Hepatocyte (in vitro differentiated cells): ENCODE results near the gene SEMA4A.

ENCODE experiments used
- EZH2 ChIP-seq: fragments of 200-600 bp; sonication (generic); IDR thresholded peaks from 2 replicates; pipeline ENCODE4 v1.6.1; 2016; ENCODE audit warnings: antibody characterized with exemption, mild to moderate bottlenecking, borderline replicate concordance
- EZH2phosphoT487 ChIP-seq: fragments of 200-600 bp; sonication (generic); IDR thresholded peaks from one replicate; pipeline ENCODE4 v1.6.1; 2018; ENCODE audit warnings: antibody characterized with exemption, mild to moderate bottlenecking, low read depth, moderate library complexity; ENCODE audit not compliant: unreplicated experiment, severe bottlenecking
- TF ChIP-seq, protein P1 (sequence below): fragments of 200-600 bp; sonication (generic); IDR thresholded peaks from 2 replicates; pipeline ENCODE4 v1.5.1; 2016; ENCODE audit warnings: antibody characterized with exemption, mild to moderate bottlenecking; ENCODE audit not compliant: poor library complexity

DNA sequence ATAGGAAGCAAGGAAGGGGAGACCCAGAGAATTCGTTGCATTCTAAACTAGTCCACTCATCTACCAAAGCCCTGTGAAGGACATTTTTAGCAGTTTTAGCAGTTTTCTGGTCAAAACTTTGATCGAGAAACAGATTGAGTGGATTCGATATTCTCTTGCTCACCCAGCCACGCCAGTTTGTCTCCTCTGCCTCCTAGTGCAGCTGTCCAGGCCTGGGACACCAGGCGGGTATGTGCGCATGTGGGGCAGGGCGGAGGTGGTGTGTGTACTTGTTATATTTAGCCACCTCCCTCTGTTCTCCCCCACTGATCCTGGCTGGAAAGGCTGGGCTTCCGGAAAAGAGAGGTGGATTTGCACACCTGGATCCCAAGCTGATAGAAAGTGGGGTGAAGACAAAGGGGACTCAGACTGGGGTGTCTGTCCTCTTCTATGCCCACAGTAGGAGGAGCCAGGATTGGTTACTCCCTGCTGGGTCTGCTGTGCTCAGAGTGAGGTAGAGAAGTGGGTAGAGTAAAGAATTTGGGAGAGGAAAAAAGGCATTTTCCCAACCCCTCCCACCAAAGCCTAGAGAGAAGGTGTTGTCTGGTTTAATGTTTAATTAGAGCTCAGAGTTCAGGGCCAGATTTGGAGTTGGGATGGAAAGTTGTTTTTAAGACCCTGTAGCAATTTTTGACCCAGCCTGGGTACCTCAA, 35.1 kb upstream of the SEMA4A start:
- TF ChIP-seq, protein P1, sequence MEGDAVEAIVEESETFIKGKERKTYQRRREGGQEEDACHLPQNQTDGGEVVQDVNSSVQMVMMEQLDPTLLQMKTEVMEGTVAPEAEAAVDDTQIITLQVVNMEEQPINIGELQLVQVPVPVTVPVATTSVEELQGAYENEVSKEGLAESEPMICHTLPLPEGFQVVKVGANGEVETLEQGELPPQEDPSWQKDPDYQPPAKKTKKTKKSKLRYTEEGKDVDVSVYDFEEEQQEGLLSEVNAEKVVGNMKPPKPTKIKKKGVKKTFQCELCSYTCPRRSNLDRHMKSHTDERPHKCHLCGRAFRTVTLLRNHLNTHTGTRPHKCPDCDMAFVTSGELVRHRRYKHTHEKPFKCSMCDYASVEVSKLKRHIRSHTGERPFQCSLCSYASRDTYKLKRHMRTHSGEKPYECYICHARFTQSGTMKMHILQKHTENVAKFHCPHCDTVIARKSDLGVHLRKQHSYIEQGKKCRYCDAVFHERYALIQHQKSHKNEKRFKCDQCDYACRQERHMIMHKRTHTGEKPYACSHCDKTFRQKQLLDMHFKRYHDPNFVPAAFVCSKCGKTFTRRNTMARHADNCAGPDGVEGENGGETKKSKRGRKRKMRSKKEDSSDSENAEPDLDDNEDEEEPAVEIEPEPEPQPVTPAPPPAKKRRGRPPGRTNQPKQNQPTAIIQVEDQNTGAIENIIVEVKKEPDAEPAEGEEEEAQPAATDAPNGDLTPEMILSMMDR, result no peak
- TF ChIP-seq EZH2 (no peak), EZH2phosphoT487 (no peak)
